GM11168 (cell line): ENCODE measurements around the gene RAB43.

ENCODE experiments used
- in situ Hi-C: fragments of 300-500 bp; cut with MboI; formaldehyde crosslinking; loops from one replicate; pipeline ENCODE4 v1.12.0; 2022; ENCODE audit warnings: low sequenced_read_pairs; ENCODE audit not compliant: unreplicated experiment

The RAB43 gene

DNA sequence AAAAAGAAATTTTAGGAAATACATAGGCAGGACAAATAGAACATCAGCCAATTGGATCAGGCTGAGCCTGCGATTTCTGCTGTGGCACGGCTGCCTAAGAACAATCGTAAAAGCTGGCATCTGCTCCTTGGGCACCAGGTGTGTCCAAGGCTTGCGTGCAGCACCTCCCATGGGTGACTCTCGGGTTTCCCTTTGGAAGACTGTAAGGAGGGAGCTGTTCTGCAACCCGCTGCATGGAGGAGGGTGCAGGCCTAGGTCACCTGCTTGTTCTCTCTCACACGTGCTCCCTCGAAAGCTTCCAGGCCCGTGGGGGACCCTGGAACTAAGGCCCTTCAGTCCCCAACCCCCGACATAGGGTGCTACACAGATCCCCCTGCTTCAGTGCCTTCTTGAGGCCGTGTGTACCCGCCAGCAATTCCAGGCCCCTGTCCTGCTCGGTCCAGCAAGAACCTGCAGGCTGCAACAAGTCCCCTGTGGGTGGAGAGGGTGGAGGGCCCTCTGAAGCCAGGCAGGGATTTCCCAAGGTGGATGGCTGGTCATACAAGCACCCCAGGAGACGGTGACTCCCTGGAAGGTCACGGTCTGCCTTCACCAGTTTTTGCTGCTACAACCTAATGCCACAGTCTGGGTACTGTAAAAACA, 57.6 kb downstream of the RAB43 start:
- in situ Hi-C loops = no loop called here

DNA sequence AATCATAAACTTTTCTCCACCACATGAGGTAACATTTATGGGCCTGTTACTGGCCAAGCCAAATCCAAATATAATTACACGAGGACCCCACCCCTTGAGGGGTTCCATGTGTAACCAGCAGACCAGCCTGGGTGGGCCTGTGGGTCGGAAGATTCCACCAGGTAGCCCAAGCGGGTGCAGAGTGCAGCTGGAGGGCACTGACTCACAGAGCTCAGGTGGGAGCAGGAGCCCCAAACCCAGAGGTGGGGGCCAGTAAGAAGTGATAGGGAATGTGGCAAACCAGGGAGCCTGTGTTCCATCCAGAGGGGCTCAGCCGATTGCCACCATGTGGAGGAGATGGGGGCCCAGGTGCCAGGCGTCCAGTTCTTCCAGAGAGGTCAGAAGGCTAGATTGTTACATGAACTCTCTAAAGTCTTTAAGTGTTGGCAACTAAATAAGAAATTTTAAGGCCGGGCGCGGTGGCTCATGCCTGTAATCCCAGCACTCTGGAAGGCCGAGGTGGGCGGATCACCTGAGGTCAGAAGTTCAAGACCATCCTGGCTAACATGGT, 58.4 kb downstream of the RAB43 start:
- in situ Hi-C loops = no loop called here

DNA sequence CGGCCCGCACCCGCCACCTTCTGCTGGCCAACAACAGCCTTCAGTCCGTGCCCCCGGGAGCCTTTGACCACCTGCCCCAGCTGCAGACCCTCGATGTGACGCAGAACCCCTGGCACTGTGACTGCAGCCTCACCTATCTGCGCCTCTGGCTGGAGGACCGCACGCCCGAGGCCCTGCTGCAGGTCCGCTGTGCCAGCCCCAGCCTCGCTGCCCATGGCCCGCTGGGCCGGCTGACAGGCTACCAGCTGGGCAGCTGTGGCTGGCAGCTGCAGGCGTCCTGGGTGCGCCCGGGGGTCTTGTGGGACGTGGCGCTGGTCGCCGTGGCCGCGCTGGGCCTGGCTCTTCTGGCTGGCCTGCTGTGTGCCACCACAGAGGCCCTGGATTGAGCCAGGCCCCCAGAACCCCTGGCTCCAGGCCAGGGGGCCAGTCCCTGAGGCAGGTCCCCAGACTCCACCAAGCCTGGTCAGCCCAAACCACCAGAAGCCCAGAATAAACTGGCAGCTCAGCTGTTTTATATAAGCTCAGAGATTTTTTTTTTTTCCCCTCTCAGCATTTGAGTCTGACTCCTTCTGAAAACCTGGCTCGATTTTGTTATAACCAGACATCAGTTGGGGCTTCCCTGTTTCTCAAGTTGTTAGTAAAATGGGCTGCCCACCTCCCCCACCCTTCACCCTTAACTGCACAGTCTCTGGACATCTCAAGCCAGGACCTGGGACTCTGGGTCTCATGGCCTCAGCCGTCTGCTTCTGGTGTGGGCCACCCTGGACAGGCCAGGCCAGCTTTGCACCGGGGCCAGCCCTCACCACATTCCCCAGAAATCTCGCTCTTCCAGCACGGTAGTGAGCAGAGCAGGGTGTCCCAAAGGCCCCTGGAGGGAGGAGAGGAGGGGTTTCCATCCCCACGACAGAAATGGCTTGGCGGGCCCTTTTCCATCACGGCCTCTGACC, 59.4 kb downstream of the RAB43 start:
- in situ Hi-C loops = no loop called here

DNA sequence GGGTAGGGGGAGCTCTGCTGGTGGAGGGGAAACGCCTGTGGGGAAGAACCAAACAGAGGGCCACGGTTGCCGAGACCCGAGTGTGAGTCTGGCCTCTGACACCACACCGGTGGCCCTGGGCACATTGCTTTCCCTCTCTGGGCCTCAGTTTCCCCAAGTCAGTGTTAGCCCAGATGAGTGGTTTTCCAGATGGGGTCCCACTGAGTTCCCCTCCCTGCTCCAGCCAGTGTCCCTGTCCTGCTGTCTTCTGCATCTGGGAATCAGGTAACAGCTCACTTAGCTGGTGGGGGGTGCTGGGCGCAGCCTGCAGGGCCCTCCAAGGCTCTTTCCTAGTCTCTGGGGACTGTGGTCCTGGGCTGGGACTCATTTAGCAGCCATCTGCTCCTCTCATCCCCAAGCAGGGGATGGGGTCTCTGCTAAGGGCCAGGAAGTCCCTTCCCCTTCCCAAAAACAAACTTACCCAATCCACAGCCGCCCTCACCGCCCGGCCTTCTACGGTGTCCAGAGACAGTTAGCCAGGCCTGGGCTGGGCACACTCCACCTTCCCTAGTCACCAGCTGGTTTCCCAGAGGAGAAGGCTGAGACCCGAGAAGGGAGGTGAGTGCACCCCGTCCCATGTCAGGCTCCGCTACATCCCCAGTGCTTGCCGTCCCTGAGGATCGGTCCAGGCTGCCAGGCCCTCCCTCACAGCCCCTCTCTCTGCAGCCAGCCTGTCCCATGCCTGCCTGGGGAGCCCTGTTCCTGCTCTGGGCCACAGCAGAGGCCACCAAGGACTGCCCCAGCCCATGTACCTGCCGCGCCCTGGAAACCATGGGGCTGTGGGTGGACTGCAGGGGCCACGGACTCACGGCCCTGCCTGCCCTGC, 60.3 kb downstream of the RAB43 start:
- in situ Hi-C loops = no loop called here

DNA sequence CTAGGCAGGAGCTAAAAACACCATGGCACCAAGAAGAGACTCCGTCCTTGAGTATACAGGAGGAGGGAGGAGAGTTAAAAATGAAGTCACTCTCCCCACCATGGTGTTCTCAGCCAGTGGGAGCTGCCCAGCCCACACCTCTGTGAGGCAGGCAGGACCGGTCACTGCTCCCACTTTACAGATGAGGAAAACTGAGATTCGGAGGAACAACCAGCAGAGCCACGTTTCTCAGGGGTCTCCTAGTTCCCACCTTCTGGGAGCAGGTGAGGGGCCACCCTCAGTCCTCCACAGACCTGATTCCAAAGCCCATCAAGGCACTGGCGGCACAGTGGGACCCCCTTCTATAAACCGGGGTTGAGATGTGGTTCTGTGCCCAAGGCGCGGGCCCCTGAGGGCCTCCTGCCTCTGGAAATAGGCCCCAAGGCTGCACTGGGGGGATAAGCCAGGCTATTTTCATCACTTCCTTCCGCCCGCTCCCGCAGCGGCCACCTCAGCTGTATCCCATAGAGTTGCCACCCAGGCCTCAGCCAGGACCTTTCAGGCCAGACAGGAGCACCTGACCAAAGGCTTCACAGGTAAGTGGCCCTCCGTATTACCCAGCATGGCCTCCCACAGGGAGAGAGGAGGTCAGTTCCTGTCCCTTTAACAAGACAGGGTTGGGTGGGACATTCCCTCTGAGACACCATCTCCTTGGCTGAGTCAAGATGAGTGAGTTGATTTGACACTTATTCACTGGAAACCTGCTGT, 61.2 kb downstream of the RAB43 start, which contains the start of gene GP9:
GP9 (plus strand) TSS at position 504 of the 747 bp plus-strand sequence. CDS start 961 bp downstream, outside the sequence.
- in situ Hi-C loops = no loop called here

DNA sequence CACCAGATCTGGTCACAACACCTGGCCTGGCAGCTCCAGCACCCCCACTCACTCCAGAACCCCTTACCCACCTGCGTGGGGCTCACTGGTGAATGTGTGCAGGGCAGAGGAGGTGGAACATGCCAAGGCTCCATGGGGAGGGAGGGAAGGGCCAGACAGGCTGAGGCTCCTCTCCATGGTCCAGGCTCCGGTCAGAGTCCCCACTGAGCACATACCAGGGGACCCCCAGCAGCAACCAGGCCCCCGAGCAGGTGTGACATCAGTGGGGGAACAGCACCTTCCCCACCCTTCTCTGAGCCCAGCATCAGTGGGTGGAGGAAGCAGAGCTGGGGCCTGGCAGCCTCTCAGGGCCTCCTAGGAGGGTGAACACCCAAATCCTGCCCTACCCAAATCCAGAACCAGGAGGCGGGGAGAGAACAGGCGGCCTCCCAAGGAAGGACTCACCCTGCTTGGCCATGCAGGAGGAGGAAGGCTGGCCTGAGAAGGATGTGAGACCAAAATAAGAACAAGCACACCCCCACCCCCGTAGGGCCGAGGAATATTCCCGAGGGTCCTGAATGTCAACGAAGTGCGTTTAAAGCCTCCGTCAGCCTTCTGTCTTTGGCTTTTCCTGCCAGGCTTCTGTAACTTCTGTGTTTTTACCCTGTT, 62.2 kb downstream of the RAB43 start:
- in situ Hi-C loops = loop anchor here (10.0 kb wide), 1 partner anchor 185 kb away; the partner anchor contains the start of gene COPG1

DNA sequence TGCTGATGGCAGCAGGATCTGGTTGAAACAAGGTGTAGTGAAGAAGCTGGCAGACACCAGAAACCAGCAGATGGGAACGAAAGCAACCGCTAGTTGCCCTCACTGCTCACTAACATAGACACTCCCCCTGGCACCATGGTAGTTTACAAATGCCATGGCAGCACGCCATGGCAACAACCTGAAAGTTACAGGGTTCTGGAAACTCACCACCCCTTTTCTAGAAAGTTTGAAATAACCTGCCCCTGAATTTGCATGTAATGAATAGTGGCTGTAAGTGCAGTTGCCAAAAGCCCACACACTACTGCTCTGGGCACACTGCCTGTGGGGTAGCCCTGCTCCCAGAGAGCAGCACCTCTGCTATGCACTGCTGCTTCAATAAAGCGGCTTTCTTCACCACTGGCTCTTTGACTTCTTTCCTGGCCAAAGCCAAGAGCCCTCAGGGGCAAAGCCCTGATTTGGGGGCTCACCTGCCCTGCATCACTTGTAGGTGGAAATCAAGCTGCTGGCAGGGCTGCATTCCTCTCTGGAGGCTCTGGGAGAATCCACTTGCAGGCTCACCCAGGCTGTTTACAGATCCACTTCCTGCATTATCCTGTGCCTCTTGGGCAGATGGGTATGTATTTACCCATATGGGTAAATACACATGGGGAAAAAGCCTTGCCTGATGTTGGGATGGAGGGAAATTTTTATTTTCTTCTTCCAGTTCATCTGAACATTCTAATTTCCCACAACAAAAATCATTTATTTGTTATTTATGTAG, 63.0 kb downstream of the RAB43 start:
- in situ Hi-C loops = loop anchor here (10.0 kb wide), 1 partner anchor 186 kb away; the partner anchor contains the start of gene COPG1

DNA sequence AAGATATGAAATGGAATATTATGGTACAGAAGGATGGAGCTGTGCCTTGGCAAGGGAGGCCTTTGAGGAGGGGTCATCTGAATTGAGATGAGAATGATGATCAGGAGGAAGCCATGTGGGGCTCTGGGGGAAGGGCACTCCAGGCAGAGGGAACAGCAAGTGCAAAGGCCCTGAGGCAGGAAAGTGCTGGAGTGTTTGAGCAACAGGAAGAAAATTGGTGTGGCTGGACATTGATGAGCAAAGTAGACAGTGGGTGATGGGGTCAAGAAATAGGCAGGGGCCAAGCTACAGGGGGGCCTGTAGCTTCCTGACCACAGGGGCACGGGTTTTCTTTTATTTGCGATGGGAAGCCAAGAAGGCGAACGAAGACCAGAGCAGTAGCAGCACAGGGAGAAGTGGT, 64.4 kb downstream of the RAB43 start:
- in situ Hi-C loops = loop anchor here (10.0 kb wide), 1 partner anchor 188 kb away; the partner anchor contains the start of gene COPG1

DNA sequence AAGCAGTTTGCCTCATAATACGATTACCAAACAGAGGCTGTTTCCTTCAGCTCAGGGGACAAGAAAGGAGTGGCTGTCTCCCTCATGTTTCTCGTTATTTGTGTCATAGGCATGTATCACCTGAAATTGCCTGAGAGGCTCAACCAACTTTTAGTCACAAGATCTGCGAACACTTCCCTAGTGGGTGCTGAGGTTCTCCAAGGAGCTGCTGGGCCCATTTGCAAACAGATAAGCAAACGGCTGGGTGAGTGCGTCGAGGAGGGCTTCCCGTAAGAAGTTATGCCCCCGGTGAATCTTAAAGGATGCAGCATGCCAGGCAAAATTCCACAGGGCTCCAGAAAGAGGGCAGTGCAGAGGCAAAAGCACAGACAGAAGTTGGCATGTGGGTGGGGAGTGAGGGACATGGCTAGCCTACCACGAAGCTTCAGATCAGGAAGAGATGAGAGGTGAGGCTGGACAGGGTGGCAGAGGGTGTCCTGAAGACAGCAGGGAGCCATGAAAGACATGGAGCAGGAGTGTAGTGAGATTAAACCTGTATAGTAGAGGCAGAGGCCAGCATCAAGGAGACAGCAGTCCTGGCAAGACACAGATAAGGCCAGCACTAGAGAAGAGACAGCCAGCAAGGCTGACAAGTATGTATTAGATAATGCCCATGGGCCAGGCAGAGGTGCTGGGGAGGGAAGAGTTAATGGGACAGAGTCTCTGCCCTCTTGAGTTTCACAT, 65.0 kb downstream of the RAB43 start:
- in situ Hi-C loops = loop anchor here (10.0 kb wide), 1 partner anchor 188 kb away; the partner anchor contains the start of gene COPG1

DNA sequence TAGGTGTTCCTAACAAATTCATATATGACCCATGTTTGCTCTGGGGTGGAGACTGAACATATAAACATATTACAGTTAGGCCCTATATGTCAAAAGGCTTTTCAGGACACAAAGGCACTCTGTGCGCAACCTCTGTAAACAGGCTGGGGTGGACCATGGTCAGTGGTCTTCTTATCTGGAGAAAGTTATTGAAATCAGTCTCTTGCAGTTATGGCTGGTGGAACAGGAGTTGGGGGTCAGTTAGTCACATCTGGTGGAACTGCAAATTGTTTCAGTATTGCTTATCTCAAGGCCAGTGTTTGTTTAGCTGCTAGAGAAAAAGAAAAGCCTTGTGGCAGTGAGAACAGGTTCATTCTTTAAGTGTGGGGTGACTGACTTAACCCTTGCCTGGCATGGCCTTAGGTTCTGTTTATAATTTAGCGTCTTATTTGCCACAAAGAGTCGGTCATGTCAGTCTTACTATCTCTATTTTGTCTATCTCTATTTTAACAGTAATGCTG, 66.9 kb downstream of the RAB43 start:
- in situ Hi-C loops = loop anchor here (10.0 kb wide), 1 partner anchor 190 kb away; the partner anchor contains the start of gene COPG1

DNA sequence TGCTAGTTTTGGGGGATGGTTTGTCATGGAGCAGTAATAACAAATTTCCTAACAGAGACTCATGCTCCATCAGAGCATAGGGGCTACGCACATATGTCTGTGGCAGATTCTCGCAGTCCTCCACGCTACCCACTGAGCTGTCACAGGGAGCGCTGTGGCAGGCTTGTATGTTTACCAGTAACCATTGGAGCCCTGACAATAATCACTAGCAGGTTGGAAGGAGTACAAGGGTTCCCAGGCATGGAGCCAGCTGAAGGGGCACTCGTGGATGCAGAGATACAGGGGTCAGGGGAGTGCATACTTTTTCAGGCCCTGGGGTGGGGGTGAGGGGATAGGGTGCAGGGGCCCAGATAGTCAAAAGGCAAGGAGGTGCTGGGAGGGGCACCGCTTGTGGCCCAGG, 68.9 kb downstream of the RAB43 start:
- in situ Hi-C loops = loop anchor here (10.0 kb wide), 1 partner anchor 192 kb away; the partner anchor contains the start of gene COPG1

DNA sequence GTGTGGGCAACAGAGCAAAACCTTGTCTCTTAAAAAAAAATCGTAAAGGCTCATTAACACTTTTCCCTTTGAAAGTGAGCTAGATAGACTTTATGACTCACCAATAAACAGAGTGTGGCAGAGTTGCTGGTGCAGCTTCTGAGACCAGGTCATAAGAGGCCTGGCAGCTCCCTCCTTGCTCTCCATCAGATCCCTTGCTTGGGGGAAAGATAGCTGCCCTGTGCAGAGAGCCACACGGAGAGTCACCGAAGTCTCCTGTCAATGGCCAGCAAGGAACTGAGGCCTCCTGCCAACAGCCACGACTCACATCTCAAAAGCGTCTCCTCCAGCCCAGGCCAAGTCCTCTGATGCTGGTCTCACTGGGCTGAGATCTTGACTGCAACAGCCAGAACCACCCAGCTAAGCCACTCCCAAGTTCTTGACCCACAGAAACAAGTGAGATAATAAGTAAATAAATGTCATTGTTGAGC, 69.7 kb downstream of the RAB43 start:
- in situ Hi-C loops = loop anchor here (10.0 kb wide), 1 partner anchor 193 kb away; the partner anchor contains the start of gene COPG1

DNA sequence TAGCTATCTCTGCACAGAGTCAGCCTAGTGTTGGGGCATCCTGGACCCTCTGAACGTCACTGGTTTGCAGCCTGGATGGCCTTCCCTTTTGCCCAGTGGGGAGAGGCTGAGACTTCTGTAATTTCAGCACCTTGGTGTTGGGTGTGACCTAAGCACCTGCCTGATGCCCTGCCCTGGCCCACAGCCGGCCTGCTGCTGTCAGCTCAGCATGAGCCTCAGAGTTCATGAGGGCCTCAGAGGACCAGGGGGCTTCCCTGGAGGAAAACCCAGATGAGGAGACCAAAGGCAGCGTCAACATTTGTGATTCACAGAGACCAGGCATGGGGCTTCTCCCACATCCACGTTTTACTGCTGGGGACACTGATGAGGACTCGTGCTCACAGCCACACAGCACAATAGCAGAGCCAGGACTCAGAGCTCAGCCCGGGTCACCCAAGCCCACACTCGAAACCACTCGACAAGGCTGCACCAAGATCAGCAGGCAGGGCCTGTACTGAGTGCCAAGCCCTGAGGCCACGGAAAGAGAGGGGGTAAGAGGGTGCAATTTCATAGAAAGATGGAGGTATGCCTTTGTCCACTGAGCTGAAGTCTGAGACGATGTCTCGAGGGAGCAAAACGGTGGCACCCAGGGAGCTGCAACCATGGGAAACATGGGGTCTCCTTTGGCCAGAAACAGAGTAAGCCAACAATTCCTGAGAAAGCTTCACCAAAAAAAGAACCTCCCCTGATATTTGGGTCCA, 70.9 kb downstream of the RAB43 start:
- in situ Hi-C loops = loop anchor here (10.0 kb wide), 1 partner anchor 194 kb away; the partner anchor contains the start of gene COPG1

DNA sequence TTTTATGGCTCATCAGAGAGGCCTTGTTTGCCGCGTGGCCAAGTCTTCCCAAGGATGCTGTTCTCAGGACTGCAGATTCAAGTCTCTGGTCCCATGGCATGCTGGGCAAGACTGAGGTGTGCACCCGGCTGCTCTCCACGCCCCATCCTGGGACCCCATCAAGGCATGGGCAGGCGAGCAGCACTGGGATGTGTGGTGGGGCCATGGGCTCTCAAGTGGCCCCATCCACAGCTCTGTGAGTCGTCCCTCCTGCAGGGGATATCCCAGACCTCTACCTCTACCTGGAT, 74.1 kb downstream of the RAB43 start:
- in situ Hi-C loops = no loop called here

DNA sequence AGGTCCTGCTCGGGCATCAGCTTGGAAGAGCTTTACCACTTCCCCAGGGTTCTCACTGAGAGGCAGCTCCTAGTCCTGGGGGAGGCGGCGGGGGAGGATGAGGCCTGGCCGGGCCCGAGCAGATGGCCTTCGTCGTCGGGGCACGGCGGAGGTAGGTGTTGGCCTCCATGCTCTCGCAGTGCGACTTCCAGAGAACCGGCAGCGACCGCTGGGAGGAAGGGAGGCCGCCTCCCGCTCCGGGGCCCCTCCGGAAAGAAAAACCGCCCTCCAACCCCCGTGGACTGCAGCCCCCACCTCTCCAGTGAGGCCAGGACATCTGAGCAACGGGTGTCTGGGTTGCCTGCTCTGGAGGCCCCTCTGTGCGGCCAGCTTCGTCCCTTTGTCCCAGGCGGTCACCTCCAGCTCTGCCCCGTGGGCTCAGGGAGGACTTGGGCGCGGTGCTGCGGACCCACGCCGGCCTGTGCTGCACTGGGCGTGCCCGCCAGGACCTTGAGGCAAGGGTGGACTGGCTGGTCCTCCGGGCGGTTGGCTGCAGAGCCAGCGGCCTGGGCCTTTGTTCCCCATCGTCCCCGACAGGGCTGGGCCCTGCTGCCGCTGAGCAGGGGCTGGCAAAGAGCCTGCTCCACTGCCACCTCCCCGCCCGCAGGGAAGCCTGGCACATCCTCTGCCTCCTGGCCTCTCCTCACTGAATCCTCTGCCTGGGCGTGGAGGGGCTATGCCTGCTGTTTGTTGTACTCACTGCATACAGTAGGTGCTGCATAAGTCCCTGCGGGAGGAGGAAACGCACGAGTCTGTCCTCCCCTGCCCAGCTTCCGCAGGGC, 74.7 kb downstream of the RAB43 start:
- in situ Hi-C loops = no loop called here
